GM13976 (cell line): Measurements from ENCODE around the gene ASMT.

Experiments used
- DNase-seq: peaks from one replicate; pipeline ENCODE4 v3.0.0; 2012; ENCODE audit warnings: low spot score
- in situ Hi-C: fragments of 300-500 bp; cut with MboI; formaldehyde crosslinking; loops from one replicate; pipeline ENCODE4 v1.12.0; 2022; ENCODE audit warnings: low sequenced_read_pairs, mixed read lengths, inconsistent platforms; ENCODE audit not compliant: unreplicated experiment
- TF ChIP-seq, protein P1 (sequence below): IDR thresholded peaks from 2 replicates; pipeline ENCODE4 v1.5.1; 2012; ENCODE audit warnings: borderline replicate concordance, mild to moderate bottlenecking; ENCODE audit not compliant: insufficient read depth; ENCODE audit errors: extremely low read depth, missing control alignments, control extremely low read depth

Gene ASMT

DNA sequence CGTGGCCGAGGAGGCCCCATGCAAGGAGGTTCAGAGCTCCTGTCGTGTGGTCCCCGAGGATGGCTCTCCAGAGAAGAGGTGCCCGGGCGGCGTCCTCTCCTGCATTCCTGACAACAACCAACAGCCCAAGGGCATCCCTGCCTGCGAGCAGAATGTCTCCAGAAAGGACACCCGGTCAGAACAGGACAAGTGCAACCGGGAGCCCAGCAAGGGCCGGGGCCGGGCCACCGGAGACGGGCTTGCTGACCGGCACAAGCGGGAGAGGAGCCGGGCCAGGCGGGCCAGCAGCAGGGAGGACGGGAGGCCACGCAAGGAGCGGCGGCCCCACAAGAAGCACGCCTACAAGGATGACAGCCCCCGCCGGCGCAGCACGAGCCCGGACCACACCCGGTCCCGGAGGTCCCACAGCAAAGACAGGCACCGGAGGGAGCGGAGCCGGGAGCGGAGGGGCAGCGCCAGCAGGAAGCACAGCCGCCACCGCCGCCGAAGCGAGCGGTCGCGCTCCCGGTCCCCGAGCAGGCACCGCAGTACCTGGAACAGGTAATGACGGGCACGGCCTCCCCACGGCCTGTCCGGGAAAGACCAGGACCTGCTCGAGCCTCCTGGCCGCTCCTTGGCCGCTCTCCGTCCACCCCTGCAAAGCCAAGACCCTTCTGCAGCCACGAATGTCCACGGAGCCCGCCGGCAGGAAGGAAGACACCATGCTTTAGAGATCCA, 13.7 kb upstream of the ASMT start:
- in situ Hi-C loops = no loop called here
- TF ChIP-seq, protein P1, sequence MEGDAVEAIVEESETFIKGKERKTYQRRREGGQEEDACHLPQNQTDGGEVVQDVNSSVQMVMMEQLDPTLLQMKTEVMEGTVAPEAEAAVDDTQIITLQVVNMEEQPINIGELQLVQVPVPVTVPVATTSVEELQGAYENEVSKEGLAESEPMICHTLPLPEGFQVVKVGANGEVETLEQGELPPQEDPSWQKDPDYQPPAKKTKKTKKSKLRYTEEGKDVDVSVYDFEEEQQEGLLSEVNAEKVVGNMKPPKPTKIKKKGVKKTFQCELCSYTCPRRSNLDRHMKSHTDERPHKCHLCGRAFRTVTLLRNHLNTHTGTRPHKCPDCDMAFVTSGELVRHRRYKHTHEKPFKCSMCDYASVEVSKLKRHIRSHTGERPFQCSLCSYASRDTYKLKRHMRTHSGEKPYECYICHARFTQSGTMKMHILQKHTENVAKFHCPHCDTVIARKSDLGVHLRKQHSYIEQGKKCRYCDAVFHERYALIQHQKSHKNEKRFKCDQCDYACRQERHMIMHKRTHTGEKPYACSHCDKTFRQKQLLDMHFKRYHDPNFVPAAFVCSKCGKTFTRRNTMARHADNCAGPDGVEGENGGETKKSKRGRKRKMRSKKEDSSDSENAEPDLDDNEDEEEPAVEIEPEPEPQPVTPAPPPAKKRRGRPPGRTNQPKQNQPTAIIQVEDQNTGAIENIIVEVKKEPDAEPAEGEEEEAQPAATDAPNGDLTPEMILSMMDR = no peak
- DNase-seq = no peak

DNA sequence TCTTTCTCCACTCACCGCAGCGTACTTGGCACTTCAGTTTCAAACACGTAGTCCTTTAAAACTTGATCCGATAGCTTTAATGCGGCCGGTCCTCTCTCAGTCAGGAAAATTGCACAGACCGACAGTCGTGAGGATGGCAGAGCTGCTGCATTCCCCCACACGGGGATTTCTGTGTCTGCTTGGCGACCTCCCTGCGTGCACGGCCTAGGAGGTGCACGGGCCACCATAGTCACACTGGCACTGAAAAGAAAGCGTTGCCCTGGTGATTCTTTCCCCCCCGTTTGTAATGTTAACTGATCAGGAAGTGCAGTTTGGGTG, 13.1 kb upstream of the ASMT start:
- in situ Hi-C loops = no loop called here
- no peak for DNase-seq
- TF ChIP-seq, protein P1 = no peak

DNA sequence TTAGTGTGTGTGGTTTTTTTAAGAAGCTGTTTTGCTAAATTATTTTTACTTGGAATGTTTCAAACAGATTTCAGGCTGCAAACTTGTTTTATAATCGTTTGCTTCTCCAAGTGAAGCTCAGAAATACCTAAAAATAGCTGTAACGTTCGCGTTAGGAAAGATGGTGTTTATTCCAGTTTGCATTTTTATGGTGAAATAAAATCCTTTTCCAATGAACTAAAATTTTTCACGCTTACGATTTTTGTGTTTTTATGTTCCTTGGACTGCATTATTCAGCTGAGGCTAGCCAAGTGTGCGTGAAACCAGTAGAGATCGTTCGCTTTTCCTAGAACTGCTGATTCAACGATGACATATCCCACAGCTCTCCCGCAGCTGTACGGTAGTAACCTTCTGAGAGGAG, 12.6 kb upstream of the ASMT start:
- TF ChIP-seq, protein P1 = no peak
- in situ Hi-C loops = no loop called here
- DNase-seq = no peak

DNA sequence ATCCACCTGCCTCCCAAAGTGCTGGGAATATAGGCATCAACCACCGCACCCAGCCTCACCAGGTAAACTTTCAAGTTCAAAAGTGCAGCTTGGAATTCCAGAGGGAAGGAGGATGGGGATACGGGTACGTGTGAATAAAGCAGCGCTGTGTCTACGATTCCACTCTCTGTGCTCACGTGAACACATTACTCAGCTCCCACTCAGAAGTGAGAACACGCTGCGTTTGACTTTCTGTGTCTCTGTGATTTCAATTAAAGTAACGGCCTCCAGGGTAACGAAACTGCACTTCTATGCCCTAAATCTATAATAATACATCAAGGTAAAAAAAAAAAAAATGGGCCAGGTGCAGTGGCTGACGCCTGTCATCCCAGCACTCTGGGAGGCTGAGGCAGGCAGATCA, 8.4 kb upstream of the ASMT start:
- TF ChIP-seq, protein P1 = no peak
- in situ Hi-C loops = no loop called here
- DNase-seq = no peak

DNA sequence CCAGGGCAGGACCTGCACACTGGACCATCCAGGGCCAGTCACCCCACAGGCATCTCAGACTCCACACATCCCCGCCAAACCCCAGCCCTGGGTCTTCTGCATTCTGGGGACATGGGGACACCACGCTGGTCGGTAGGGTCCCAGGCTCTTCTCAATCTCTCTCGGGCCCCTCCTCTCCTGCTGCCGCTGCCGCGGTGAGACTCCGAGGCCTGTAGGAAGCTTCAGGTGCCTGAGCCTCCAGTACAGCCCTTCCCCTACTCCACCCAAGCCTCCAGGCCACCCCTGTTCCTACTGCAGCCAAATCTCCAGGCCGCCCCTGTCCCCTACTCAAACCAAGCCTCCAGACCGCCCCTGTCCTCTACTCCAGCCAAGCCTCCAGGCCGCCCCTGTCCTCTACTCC, 5.5 kb upstream of the ASMT start:
- in situ Hi-C loops = no loop called here
- no peak for DNase-seq
- TF ChIP-seq, protein P1 = no peak

DNA sequence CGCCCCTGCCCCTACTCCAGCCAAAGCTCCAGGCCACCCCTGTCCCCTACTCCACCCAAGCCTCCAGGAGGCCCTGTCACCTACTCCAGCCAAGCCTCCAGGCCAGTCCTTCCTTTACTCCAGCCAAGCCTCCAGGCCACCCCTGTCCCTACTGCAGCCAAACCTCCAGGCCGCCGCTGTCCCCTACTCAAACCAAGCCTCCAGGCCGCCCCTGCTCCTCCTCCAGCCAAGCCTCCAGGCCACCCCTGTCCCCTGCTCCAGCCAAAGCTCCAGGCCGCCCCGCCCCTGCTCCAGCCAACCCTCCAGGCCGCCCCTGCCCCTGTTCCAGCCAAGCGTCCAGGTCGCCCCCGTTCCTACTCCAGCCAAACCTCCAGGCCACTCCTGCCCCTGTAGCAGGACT, 5.1 kb upstream of the ASMT start:
- DNase-seq = no peak
- in situ Hi-C loops = no loop called here
- TF ChIP-seq, protein P1 = no peak
